ENCODE results near the gene OBP2A.
"Not testable (repeated sequence)": the region's sequence is repeated elsewhere in the genome, so short reads cannot be mapped to it uniquely, and the experiment has no call there.

The OBP2A gene

DNA sequence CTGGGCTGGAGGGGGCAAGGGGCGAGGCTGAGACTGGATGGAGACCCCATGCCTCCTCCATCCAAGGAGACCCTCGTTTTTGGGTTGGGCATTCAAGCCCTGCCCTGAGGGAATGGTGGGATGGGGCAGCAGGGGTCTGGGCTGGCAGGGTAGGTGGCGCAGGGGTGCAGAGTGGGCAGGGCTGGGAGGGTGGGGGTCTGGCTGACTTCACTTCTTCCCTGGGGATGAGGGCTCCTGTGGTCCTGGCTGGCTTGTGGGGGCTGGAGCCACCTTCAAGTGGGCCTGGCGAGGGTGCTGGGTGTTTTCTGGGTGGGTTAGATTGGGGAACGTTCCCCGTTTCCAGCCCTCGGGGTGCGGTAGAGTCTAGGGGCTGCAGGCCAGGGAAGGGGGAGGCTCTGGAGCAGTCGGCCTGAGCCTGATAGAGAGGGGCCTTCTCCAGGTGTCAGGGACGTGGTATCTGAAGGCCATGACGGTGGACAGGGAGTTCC lies 24.3 kb upstream of the OBP2A start:
- Histone ChIP-seq H3K9me3 (ENCODE audit: control insufficient read depth in 1 of 2, low read length in 2 of 2) (no peaks in the 10 kb centered on the region), H3K4me1 (ENCODE audit: control insufficient read depth in 1 of 2, insufficient read depth in 2 of 2, low read length in 2 of 2) (no peaks in the 10 kb centered on the region), H3K36me3 (ENCODE audit: control insufficient read depth in 1 of 2, insufficient read depth in 2 of 2, low read length in 2 of 2) (no peaks in the 10 kb centered on the region), H3K4me3 (ENCODE audit: low read depth in 1 of 2, low read length in 2 of 2) (no peak overlapping the region), H3K27ac (ENCODE audit: low read depth, low read length) (no peak overlapping the region), H3K27me3 (ENCODE audit: control insufficient read depth in 1 of 2, insufficient read depth in 2 of 2, low read length in 2 of 2) (no peaks in the 10 kb centered on the region), H3K9ac (ENCODE audit: low read depth in 1 of 2, low read length in 2 of 2) (no peak overlapping the region)

DNA sequence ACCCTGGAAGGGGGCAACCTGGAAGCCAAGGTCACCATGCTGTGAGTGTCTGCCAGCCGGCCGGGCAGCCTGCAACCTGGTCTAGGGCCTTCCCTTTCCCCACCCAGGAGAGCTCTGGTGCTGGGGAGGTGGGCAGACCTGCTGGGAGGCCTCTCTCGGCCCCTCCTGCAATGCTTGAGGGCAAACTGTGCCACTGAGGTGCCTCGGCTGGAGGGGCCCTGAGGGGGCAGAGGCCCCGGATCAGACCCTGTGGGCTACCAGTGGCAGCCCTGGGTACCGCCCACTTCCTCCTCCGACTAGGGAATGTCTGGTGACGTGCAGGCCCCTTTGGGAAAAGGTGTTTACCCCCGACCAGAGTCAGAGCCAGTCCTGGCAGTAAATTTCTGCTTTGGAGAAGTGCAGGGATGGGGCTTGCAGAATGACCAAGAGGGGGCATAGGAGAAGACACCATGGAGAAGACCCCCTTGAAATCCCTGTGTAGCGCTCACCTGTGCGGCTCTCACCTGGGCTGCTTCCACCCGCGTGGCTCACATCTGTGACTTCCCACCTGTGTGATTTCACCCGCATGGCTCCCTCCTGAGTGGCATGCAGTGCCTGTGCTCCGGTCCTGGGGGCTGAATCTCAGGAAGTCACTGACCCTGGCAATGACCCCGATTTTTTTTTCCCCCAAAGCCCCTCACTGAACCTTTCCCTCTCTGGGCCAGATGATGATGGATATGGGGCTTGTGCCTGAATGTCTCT lies 23.6 kb upstream of the OBP2A start:
- H3K4me1 ChIP-seq (ENCODE audit: control insufficient read depth in 1 of 2, insufficient read depth in 2 of 2, low read length in 2 of 2), result no peaks in the 10 kb centered on the region
- no peaks in the 10 kb centered on the region for H3K36me3 ChIP-seq (ENCODE audit: control insufficient read depth in 1 of 2, insufficient read depth in 2 of 2, low read length in 2 of 2)
- no peak overlapping the region for H3K9ac ChIP-seq (ENCODE audit: low read depth in 1 of 2, low read length in 2 of 2)
- no peak overlapping the region for H3K4me3 ChIP-seq (ENCODE audit: low read depth in 1 of 2, low read length in 2 of 2)
- no peaks in the 10 kb centered on the region for H3K27me3 ChIP-seq (ENCODE audit: control insufficient read depth in 1 of 2, insufficient read depth in 2 of 2, low read length in 2 of 2)
- H3K27ac ChIP-seq (ENCODE audit: low read depth, low read length), result no peak overlapping the region
- H3K9me3 ChIP-seq (ENCODE audit: control insufficient read depth in 1 of 2, low read length in 2 of 2), result no peaks in the 10 kb centered on the region

DNA sequence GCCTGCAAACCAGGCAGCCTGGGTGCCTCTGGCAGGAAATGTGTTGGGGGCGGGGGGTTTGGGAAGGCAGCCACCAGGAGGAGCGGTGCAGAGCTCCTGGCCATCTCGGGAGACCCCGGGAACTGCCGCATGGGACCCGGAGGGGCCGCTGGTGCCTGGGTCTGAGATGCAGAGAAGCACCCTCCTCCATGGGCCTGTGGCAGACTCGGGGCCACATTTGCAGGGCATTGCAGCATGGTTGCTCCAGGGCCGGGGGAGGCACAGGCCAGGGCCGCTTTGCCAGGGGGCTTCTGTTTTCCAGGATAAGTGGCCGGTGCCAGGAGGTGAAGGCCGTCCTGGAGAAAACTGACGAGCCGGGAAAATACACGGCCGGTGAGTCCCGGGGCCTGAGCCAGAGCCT lies 23.0 kb upstream of the OBP2A start:
- no peak overlapping the region for H3K9ac ChIP-seq (ENCODE audit: low read depth in 1 of 2, low read length in 2 of 2)
- H3K27me3 ChIP-seq (ENCODE audit: control insufficient read depth in 1 of 2, insufficient read depth in 2 of 2, low read length in 2 of 2), result no peaks in the 10 kb centered on the region
- no peak overlapping the region for H3K4me3 ChIP-seq (ENCODE audit: low read depth in 1 of 2, low read length in 2 of 2)

DNA sequence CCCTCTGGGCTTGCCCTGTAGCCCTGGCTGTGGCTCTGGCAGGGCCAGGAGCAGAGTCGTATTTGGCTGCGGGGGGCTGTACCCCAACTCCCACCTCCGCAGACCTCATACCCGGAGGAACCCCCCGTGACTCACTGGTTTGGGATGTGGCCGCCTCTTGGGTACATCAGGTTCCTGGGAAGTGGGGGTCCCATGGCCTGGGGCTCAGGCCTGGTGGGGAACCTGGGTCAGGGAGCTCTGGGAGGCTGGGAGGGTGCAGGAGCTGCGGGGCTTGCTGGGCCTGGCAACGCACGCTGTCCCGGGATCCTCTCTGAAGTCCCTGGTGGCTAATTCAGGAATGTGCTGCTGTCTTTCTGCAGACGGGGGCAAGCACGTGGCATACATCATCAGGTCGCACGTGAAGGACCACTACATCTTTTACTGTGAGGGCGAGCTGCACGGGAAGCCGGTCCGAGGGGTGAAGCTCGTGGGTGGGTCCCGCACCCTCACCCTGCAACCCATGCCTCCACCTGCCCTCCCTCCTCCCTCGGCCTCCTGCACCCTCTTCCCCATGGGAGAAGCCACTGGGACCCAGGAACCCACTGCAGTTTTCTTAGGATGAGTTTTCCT lies 22.3 kb upstream of the OBP2A start:
- Histone ChIP-seq H3K9ac (ENCODE audit: low read depth in 1 of 2, low read length in 2 of 2) (no peak overlapping the region), H3K9me3 (ENCODE audit: control insufficient read depth in 1 of 2, low read length in 2 of 2) (no peaks in the 10 kb centered on the region), H3K27ac (ENCODE audit: low read depth, low read length) (no peak overlapping the region), H3K4me3 (ENCODE audit: low read depth in 1 of 2, low read length in 2 of 2) (no peak overlapping the region), H3K36me3 (ENCODE audit: control insufficient read depth in 1 of 2, insufficient read depth in 2 of 2, low read length in 2 of 2) (no peaks in the 10 kb centered on the region), H3K4me1 (ENCODE audit: control insufficient read depth in 1 of 2, insufficient read depth in 2 of 2, low read length in 2 of 2) (no peaks in the 10 kb centered on the region), H3K27me3 (ENCODE audit: control insufficient read depth in 1 of 2, insufficient read depth in 2 of 2, low read length in 2 of 2) (no peaks in the 10 kb centered on the region)

More for the DNA sequence above, 23.0 kb upstream of the OBP2A start:
- Histone ChIP-seq H3K9me3 (ENCODE audit: control insufficient read depth in 1 of 2, low read length in 2 of 2) (no peaks in the 10 kb centered on the region), H3K4me1 (ENCODE audit: control insufficient read depth in 1 of 2, insufficient read depth in 2 of 2, low read length in 2 of 2) (no peaks in the 10 kb centered on the region), H3K27ac (ENCODE audit: low read depth, low read length) (no peak overlapping the region), H3K36me3 (ENCODE audit: control insufficient read depth in 1 of 2, insufficient read depth in 2 of 2, low read length in 2 of 2) (no peaks in the 10 kb centered on the region)

DNA sequence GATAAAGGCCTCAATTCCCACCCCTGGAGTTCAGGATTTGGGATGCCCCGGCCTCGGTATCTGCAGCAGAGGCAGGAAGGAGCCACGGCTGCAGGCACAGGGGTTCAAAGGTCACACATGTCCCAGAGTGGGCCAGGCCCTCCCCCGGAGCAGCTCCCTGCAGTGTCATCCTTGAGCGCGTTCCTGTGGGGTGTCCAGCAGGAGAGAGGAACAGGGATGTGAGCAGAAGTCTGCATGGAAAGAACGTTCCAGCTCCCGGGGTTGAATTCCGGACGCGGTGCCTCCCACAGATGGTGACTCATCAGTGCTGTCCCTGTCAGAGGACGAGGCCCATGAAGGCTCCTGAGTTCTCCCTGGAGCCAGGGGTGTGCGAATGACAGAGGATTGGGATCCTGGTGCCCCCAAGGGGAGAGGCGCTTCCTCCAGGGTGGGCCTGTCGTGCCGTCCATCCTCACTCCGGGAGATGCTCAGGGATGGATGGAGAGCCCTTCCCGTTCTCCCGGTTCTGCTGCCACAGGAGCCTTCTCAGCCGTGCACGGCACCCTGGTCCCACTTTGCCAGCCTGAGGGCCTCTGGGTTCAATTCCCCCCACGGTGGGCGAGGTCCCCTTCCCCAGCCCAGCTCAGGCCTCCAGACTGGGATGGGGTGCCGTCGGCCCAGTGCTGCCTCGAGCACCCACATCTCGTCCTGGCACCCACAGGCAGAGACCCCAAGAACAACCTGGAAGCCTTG lies 21.6 kb upstream of the OBP2A start:
- H3K27ac ChIP-seq (ENCODE audit: low read depth, low read length), result no peak overlapping the region
- H3K27me3 ChIP-seq (ENCODE audit: control insufficient read depth in 1 of 2, insufficient read depth in 2 of 2, low read length in 2 of 2), result no peaks in the 10 kb centered on the region
- no peaks in the 10 kb centered on the region for H3K9me3 ChIP-seq (ENCODE audit: control insufficient read depth in 1 of 2, low read length in 2 of 2)
- no peak overlapping the region for H3K9ac ChIP-seq (ENCODE audit: low read depth in 1 of 2, low read length in 2 of 2)
- no peak overlapping the region for H3K4me3 ChIP-seq (ENCODE audit: low read depth in 1 of 2, low read length in 2 of 2)
- H3K36me3 ChIP-seq (ENCODE audit: control insufficient read depth in 1 of 2, insufficient read depth in 2 of 2, low read length in 2 of 2), result no peaks in the 10 kb centered on the region
- no peaks in the 10 kb centered on the region for H3K4me1 ChIP-seq (ENCODE audit: control insufficient read depth in 1 of 2, insufficient read depth in 2 of 2, low read length in 2 of 2)

DNA sequence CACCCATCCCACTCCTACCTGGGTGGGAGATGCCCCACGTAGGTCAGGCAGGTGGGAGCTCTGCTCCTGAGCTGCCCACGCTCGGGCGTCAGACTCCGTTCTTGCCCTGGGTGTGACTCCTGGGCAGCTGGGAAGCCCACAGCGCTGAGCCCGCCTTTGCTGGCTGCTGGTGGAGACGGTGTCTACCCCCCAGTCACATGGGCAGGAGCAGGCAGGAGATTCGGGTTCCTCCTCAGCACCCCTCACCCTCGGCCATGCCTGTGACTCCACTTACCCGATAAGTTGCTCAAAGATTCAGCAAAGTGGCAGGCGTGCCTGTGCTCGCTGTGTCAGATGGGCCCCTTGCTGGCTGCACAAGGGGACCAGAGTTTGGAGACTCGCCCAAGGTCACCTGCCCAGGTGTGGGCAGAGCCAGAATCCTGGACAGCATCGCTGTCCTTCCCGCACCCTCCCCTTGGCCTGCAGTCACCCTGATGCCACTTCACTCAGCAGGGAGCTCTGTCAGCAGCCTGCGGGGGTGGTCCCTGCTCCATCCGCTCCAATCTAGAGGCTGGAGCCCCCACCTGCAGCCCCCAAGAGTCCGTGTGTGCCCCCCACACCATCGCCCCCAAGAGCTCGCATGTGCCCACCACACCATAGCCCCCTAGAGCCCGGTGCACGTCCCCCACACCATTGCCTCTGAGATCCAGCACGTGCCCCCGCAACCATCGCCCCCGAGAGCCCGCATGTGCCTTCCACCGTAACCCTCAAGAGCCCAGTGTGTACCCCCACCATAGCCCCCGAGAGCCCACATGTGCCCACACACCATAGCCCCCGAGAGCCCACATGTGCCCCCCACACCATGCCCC lies 20.5 kb upstream of the OBP2A start:
- H3K4me1 ChIP-seq (ENCODE audit: control insufficient read depth in 1 of 2, insufficient read depth in 2 of 2, low read length in 2 of 2), result no peaks in the 10 kb centered on the region
- H3K9me3 ChIP-seq (ENCODE audit: control insufficient read depth in 1 of 2, low read length in 2 of 2), result no peaks in the 10 kb centered on the region
- H3K9ac ChIP-seq (ENCODE audit: low read depth in 1 of 2, low read length in 2 of 2), result no peak overlapping the region
- no peak overlapping the region for H3K27ac ChIP-seq (ENCODE audit: low read depth, low read length)
- no peak overlapping the region for H3K4me3 ChIP-seq (ENCODE audit: low read depth in 1 of 2, low read length in 2 of 2)
- H3K27me3 ChIP-seq (ENCODE audit: control insufficient read depth in 1 of 2, insufficient read depth in 2 of 2, low read length in 2 of 2), result no peaks in the 10 kb centered on the region
- H3K36me3 ChIP-seq (ENCODE audit: control insufficient read depth in 1 of 2, insufficient read depth in 2 of 2, low read length in 2 of 2), result no peaks in the 10 kb centered on the region

DNA sequence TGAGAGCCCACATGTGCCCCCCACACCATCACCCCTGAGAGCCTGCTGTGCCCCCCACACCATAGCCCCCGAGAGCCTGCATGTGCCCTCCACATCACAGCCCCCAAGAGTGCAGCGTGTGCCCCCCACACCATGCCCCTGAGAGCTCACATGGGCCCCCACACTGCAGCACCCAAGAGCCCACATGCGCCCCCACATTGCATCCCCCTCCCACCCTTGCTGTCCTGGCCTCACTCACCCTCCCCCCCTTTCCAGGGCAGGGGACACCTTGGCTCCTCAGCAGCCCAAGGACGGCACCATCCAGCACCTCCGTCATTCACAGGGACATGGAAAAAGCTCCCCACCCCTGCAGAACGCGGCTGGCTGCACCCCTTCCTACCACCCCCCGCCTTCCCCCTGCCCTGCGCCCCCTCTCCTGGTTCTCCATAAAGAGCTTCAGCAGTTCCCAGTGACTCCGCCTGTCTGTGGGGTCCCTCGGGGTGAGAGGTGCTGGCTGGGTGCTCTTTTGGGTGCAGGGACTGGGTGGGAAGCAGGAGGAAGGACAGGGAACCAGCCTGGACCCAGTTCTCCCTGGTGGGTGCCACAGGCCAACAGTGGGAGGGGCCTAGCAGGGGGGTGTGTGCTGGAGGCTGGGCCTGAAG lies 19.7 kb upstream of the OBP2A start:
- Histone ChIP-seq H3K9me3 (ENCODE audit: control insufficient read depth in 1 of 2, low read length in 2 of 2) (no peaks in the 10 kb centered on the region), H3K36me3 (ENCODE audit: control insufficient read depth in 1 of 2, insufficient read depth in 2 of 2, low read length in 2 of 2) (no peaks in the 10 kb centered on the region), H3K27ac (ENCODE audit: low read depth, low read length) (no peak overlapping the region), H3K4me3 (ENCODE audit: low read depth in 1 of 2, low read length in 2 of 2) (no peak overlapping the region), H3K27me3 (ENCODE audit: control insufficient read depth in 1 of 2, insufficient read depth in 2 of 2, low read length in 2 of 2) (no peaks in the 10 kb centered on the region), H3K9ac (ENCODE audit: low read depth in 1 of 2, low read length in 2 of 2) (no peak overlapping the region), H3K4me1 (ENCODE audit: control insufficient read depth in 1 of 2, insufficient read depth in 2 of 2, low read length in 2 of 2) (no peaks in the 10 kb centered on the region)

DNA sequence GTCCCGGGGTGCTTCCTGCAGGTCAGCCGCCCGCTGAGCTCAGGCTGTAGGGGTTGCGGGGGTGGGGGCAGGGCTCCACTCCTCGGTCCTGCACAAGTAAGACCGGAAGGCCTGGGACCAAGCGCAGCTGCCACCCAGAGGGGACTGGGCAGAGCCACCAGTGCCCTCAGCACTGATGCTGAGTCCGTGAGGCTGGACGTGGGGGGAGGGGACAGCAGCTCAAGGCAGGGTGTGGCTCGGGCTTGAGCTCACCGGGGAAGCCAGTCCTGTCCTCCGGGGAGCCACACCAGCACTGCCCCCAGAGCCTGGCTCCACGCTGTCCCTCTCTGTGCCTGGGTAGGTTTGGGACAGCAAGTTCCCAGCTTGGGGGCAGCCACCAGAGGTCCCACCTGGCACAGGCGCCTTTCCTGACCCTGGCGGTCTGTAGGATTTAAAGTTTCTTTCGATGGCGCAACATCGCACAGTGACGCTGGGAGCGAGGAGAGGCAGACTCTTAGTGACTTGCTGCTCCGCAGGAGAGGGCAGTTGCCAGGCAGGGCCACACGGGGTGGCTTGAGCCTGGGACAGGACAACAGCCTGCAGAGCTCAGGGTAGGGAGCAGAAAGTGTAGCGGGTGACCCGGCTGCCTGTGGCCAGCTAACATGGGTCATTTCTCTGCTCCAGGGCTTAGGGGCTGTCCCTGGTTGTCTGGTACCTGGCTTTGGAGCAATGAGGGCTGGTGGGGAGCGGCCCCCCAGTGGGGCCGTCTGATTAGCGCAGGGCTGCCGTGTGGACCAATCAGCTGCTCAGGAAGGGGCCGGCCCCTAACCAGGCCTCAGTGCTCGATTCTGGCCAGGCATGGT lies 19.0 kb upstream of the OBP2A start:
- Histone ChIP-seq H3K27ac (ENCODE audit: low read depth, low read length) (no peak overlapping the region), H3K9ac (ENCODE audit: low read depth in 1 of 2, low read length in 2 of 2) (no peak overlapping the region), H3K27me3 (ENCODE audit: control insufficient read depth in 1 of 2, insufficient read depth in 2 of 2, low read length in 2 of 2) (no peaks in the 10 kb centered on the region), H3K36me3 (ENCODE audit: control insufficient read depth in 1 of 2, insufficient read depth in 2 of 2, low read length in 2 of 2) (no peaks in the 10 kb centered on the region), H3K4me1 (ENCODE audit: control insufficient read depth in 1 of 2, insufficient read depth in 2 of 2, low read length in 2 of 2) (peaks cover 0 to 4% of the 10 kb centered on the region in 2 donors), H3K4me3 (ENCODE audit: low read depth in 1 of 2, low read length in 2 of 2) (no peak overlapping the region), H3K9me3 (ENCODE audit: control insufficient read depth in 1 of 2, low read length in 2 of 2) (no peaks in the 10 kb centered on the region)

DNA sequence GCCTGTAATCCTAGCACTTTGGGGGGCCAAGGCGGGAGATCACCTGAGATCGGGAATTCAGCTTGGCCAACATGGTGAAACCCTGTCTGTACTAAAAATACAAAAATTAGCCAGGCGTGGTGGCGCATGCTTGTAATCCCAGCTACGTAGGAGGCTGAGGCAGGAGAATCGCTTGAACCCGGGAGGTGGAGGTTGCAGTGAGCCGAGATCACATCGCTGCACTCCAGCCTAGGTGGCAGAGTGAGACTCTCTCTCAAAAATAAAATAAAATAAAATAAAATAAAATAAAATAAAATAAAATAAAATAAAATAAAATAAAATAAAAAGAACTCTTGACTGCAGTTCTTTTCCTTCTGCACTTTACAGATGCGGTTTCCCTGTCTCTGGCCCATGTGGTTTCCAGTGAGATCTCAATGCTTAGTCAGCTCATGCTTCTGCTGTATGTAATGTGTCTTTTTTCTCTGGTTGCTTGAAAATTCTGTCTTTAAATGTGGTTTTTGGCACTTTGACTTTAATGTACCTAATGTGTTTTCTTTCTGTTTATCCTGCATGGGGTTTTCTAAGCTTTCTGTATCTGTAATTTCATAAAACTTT lies 17.0 kb upstream of the OBP2A start:
- H3K9ac ChIP-seq (ENCODE audit: low read depth in 1 of 2, low read length in 2 of 2); H3K36me3 ChIP-seq (ENCODE audit: control insufficient read depth in 1 of 2, insufficient read depth in 2 of 2, low read length in 2 of 2); H3K4me3 ChIP-seq (ENCODE audit: low read depth in 1 of 2, low read length in 2 of 2); H3K27ac ChIP-seq (ENCODE audit: low read depth, low read length); H3K27me3 ChIP-seq (ENCODE audit: control insufficient read depth in 1 of 2, insufficient read depth in 2 of 2, low read length in 2 of 2); H3K4me1 ChIP-seq (ENCODE audit: control insufficient read depth in 1 of 2, insufficient read depth in 2 of 2, low read length in 2 of 2); H3K9me3 ChIP-seq (ENCODE audit: control insufficient read depth in 1 of 2, low read length in 2 of 2): not testable (repeated sequence)

Data from duodenal mucosa (tissue), 2 donors.